C4-2B (cell line): ENCODE data around the gene COL2A1.

Experiments used
- H3K27ac ChIP-seq: fragments of 450-650 bp; 2 replicates; pipeline ENCODE4 v1.5.1; 2017
- CTCF ChIP-seq: fragments of 450-650 bp; conservative IDR thresholded peaks from 2 replicates; pipeline ENCODE4 v1.5.1; 2017; ENCODE audit warnings: mild to moderate bottlenecking
- ZFX ChIP-seq: fragments of 450-650 bp; IDR thresholded peaks from 2 replicates; pipeline ENCODE4 v1.6.1; 2017

COL2A1 gene

GRCh38 chr12:47941475-47941780, 62.8 kb downstream of the COL2A1 start:
- H3K27ac ChIP-seq: no peak overlapping the region
- no peak for TF ChIP-seq ZFX
- TF ChIP-seq CTCF: no peak

- H3K27ac ChIP-seq: no peak overlapping the region
- TF ChIP-seq ZFX (no peak), CTCF (no peak)
Measured at GRCh38 chr12:47940773-47941474, 63.4 kb downstream of the COL2A1 start.

GRCh38 chr12:47939009-47939601, 65.2 kb downstream of the COL2A1 start:
- no peak for TF ChIP-seq CTCF
- TF ChIP-seq ZFX: no peak
- H3K27ac ChIP-seq: no peak overlapping the region

- TF ChIP-seq ZFX (no peak), CTCF (no peak)
- H3K27ac ChIP-seq: no peak overlapping the region
Measured at GRCh38 chr12:47938594-47938993, 65.7 kb downstream of the COL2A1 start.

GRCh38 chr12:47938093-47938492, 66.2 kb downstream of the COL2A1 start:
- H3K27ac ChIP-seq: no peak overlapping the region
- TF ChIP-seq CTCF (no peak), ZFX (no peak)

GRCh38 chr12:47935184-47935583, 69.1 kb downstream of the COL2A1 start:
- H3K27ac ChIP-seq: no peak overlapping the region
- no peak for TF ChIP-seq CTCF
- TF ChIP-seq ZFX: no peak

- no peak overlapping the region for H3K27ac ChIP-seq
- TF ChIP-seq CTCF (no peak), ZFX (no peak)
Measured at GRCh38 chr12:47931187-47931586, 73.1 kb downstream of the COL2A1 start.
